K562 (cell line): Measurements from ENCODE around the gene VWA1. TPM values are rescaled to one million over a fixed set of nuclear protein-coding genes. Genes with fewer than 3 reads are reported as not detected.
A peak's percentile ranks its signal among the peaks of the same experiment; 100 is the strongest.

Source experiments
- CBFB ChIP-seq: sonication (generic); formaldehyde crosslinking; IDR thresholded peaks from 2 replicates; pipeline ENCODE4 v1.4.0; 2020; ENCODE audit warnings: mild to moderate bottlenecking, missing genetic modification reagents
- CBX1 ChIP-seq: sonication (generic); IDR thresholded peaks from 2 replicates; pipeline ENCODE4 v1.6.1; 2016; ENCODE audit warnings: antibody characterized with exemption, low read depth, mild to moderate bottlenecking
- CHD7 ChIP-seq: fragments of 200-600 bp; sonication (generic); IDR thresholded peaks from one replicate; pipeline ENCODE4 v1.6.1; 2012; ENCODE audit warnings: mild to moderate bottlenecking, low read depth, low read length, inconsistent platforms
- CREB5 ChIP-seq: fragments of 250-450 bp; sonication (Bioruptor Pico); IDR thresholded peaks from 2 replicates; pipeline ENCODE4 v1.5.0; 2020; ENCODE audit warnings: mild to moderate bottlenecking
- FOXK1 ChIP-seq: sonication (generic); formaldehyde crosslinking; IDR thresholded peaks from 2 replicates; pipeline ENCODE4 v1.8.0; 2022; ENCODE audit warnings: missing genetic modification reagents, mild to moderate bottlenecking, borderline replicate concordance
- GATAD2B ChIP-seq: fragments of 450-650 bp; IDR thresholded peaks from 2 replicates; pipeline ENCODE4 v1.6.1; 2017; ENCODE audit warnings: mild to moderate bottlenecking, borderline replicate concordance
- HMGXB4 ChIP-seq: sonication (generic); formaldehyde crosslinking; IDR thresholded peaks from 2 replicates; pipeline ENCODE4 v1.8.1; 2023; ENCODE audit warnings: mild to moderate bottlenecking, missing genetic modification reagents
- MAX ChIP-seq: sonication (generic); formaldehyde crosslinking; IDR thresholded peaks from 2 replicates; pipeline ENCODE4 v1.9.0; 2022; ENCODE audit warnings: mild to moderate bottlenecking, missing genetic modification reagents
- TAF1 ChIP-seq: IDR thresholded peaks from 2 replicates; pipeline ENCODE4 v1.6.1; 2011; ENCODE audit warnings: mild to moderate bottlenecking, low read length, moderate library complexity; ENCODE audit not compliant: insufficient read depth, control insufficient read depth, severe bottlenecking; ENCODE audit errors: extremely low read depth
- ZNF354B ChIP-seq: fragments of 250-450 bp; sonication (Bioruptor Pico); IDR thresholded peaks from 2 replicates; pipeline ENCODE4 v1.4.0; 2020
- ZNF444 ChIP-seq: fragments of 250-450 bp; sonication (Bioruptor Pico); IDR thresholded peaks from 2 replicates; pipeline ENCODE4 v1.4.0; 2020; ENCODE audit warnings: mild to moderate bottlenecking, moderate library complexity
- ZNF644 ChIP-seq: fragments of 200-800 bp; sonication (Bioruptor generic); IDR thresholded peaks from 2 replicates; pipeline ENCODE4 v1.6.1; 2016; ENCODE audit warnings: low read depth, missing genetic modification characterization, missing compliant biosample characterization
- polyA plus RNA-seq, 8 experiments: library from polyadenylated mRNA; depleted of rRNA in 4 of 8; stranded (reverse) in 5 of 8; unstranded in 3 of 8; fragments of >200 nt; fragmentation: Nextera tagmentation in 2 of 8; fragmentation: Illumina TruSeq in 1 of 8; extraction: Ambion mirVana in 2 of 8; extraction: Trizol in 1 of 8; gene quantifications; 2 replicates each; pipeline versions ENCODE4 v1.2.1 to v1.2.3, GENCODE V29; 2011 to 2014; ENCODE audit warnings: inconsistent platforms in 1 of 8, missing spikeins in 1 of 8
- total RNA-seq, 7 experiments: library from RNA; depleted of rRNA in 6 of 7; stranded (reverse); fragments of >200 nt in 6 of 7; fragmentation: Illumina TruSeq in 2 of 7; extraction: Trizol in 2 of 7; gene quantifications; 2 replicates each; pipeline versions ENCODE4 v1.2.1 to v1.2.3, GENCODE V29; 2011 to 2021; ENCODE audit warnings: low replicate concordance in 1 of 7

The VWA1 gene
- total and polyA plus RNA-seq, 9 of the 15 experiments (the other 6 are each of a cell fraction or from before 2014, with no cell fraction given) = 0.01 to 6.4 (median 0.85) TPM

- no peak for TF ChIP-seq HMGXB4 (CRISPR knock-in tag)
- no peak for TF ChIP-seq CHD7
- no peak for TF ChIP-seq ZNF444
- 0 out of 2 replicates have a peak, but pooled peaks have one; percentile 45 for TF ChIP-seq ZNF644 (tag)
- TF ChIP-seq CBFB = no peak
- TF ChIP-seq FOXK1 = no peak
- peak; percentile 31; the same call in 1 of the 2 replicates for TF ChIP-seq GATAD2B
- TF ChIP-seq MAX (CRISPR knock-in tag) = no peak
- TF ChIP-seq TAF1 = no peak
- TF ChIP-seq ZNF354B = no peak
- 0 out of 2 replicates have a peak, but pooled peaks have one; percentile 26 for TF ChIP-seq CBX1
- no peak for TF ChIP-seq CREB5 (CRISPR knock-in tag)
Observed at GRCh38 chr1:1432951-1433803, 2.3 kb upstream of the VWA1 start (continued).
